WTC11 (cell line): ENCODE results near the gene NPL.

Experiments used
- ARID4B ChIP-seq: sonication (generic); formaldehyde crosslinking; IDR thresholded peaks from 2 replicates; pipeline ENCODE4 v1.8.0; 2023; ENCODE audit warnings: missing genetic modification reagents, mild to moderate bottlenecking, borderline replicate concordance
- CTCF ChIP-seq: fragments of 200-600 bp; IDR thresholded peaks from 2 replicates; pipeline ENCODE4 v1.8.0; 2022; ENCODE audit warnings: antibody characterized with exemption
- JUN ChIP-seq: sonication (generic); formaldehyde crosslinking; IDR thresholded peaks from 2 replicates; pipeline ENCODE4 v1.8.0; 2023; ENCODE audit warnings: mild to moderate bottlenecking, missing genetic modification reagents
- NFYB ChIP-seq: sonication (generic); formaldehyde crosslinking; conservative IDR thresholded peaks from 2 replicates; pipeline ENCODE4 v1.8.0; 2022; ENCODE audit warnings: low read depth, missing genetic modification reagents
- RELA ChIP-seq: sonication (generic); formaldehyde crosslinking; IDR thresholded peaks from 2 replicates; pipeline ENCODE4 v1.8.1; 2022; ENCODE audit warnings: missing genetic modification reagents, mild to moderate bottlenecking, borderline replicate concordance
- ZBTB21 ChIP-seq: sonication (generic); formaldehyde crosslinking; IDR thresholded peaks from 2 replicates; pipeline ENCODE4 v1.8.1; 2023; ENCODE audit warnings: mild to moderate bottlenecking, missing genetic modification reagents, borderline replicate concordance
- ZBTB43 ChIP-seq: sonication (generic); formaldehyde crosslinking; IDR thresholded peaks from 2 replicates; pipeline ENCODE4 v1.8.1; 2023; ENCODE audit warnings: mild to moderate bottlenecking, missing genetic modification reagents
- ZNF138 ChIP-seq: sonication (generic); formaldehyde crosslinking; conservative IDR thresholded peaks from 2 replicates; pipeline ENCODE4 v1.8.1; 2022; ENCODE audit warnings: mild to moderate bottlenecking, moderate library complexity, missing genetic modification reagents
- TF ChIP-seq, protein P1 (sequence below): sonication (generic); formaldehyde crosslinking; IDR thresholded peaks from 2 replicates; pipeline ENCODE4 v1.8.0; 2022; ENCODE audit warnings: missing genetic modification reagents
- TF ChIP-seq, protein P2 (sequence below): sonication (generic); formaldehyde crosslinking; IDR thresholded peaks from 2 replicates; pipeline ENCODE4 v1.8.0; 2022; ENCODE audit warnings: mild to moderate bottlenecking, missing genetic modification reagents

DNA sequence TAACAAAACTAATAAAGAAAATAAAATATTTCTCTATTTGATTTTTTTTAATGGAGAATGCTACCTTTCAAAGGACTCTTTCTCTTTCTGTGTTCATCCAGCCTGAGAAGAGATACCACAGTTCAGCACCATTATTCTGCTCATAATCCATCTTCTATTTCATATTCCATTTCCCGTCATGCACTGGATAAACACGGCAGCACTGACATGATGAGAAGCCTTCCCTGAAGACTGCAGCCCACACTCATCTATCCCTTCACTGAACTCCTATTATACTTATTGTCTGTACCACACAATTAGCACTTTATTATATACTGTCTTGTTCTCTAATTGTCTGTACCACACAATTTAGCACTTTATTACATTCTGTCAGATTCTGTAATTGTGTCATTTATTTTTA lies 10.7 kb upstream of the NPL start:
- no peak for TF ChIP-seq RELA (CRISPR knock-in tag)
- TF ChIP-seq CTCF, result no peak
- no peak for TF ChIP-seq ZBTB21 (CRISPR knock-in tag)
- TF ChIP-seq JUN (CRISPR knock-in tag), result no peak
- TF ChIP-seq ARID4B (CRISPR knock-in tag), result no peak
- TF ChIP-seq NFYB, result no peak
- no peak for TF ChIP-seq ZNF138
- TF ChIP-seq ZBTB43 (CRISPR knock-in tag), result no peak
- TF ChIP-seq, protein P1, sequence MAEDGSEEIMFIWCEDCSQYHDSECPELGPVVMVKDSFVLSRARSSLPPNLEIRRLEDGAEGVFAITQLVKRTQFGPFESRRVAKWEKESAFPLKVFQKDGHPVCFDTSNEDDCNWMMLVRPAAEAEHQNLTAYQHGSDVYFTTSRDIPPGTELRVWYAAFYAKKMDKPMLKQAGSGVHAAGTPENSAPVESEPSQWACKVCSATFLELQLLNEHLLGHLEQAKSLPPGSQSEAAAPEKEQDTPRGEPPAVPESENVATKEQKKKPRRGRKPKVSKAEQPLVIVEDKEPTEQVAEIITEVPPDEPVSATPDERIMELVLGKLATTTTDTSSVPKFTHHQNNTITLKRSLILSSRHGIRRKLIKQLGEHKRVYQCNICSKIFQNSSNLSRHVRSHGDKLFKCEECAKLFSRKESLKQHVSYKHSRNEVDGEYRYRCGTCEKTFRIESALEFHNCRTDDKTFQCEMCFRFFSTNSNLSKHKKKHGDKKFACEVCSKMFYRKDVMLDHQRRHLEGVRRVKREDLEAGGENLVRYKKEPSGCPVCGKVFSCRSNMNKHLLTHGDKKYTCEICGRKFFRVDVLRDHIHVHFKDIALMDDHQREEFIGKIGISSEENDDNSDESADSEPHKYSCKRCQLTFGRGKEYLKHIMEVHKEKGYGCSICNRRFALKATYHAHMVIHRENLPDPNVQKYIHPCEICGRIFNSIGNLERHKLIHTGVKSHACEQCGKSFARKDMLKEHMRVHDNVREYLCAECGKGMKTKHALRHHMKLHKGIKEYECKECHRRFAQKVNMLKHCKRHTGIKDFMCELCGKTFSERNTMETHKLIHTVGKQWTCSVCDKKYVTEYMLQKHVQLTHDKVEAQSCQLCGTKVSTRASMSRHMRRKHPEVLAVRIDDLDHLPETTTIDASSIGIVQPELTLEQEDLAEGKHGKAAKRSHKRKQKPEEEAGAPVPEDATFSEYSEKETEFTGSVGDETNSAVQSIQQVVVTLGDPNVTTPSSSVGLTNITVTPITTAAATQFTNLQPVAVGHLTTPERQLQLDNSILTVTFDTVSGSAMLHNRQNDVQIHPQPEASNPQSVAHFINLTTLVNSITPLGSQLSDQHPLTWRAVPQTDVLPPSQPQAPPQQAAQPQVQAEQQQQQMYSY (CRISPR knock-in tag), result no peak
- TF ChIP-seq, protein P2, sequence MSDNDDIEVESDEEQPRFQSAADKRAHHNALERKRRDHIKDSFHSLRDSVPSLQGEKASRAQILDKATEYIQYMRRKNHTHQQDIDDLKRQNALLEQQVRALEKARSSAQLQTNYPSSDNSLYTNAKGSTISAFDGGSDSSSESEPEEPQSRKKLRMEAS (CRISPR knock-in tag), result no peak
